AG09309 (cell line): Measurements from ENCODE around the gene SLC39A11.

Experiments used
- DNase-seq: peaks from one replicate; pipeline ENCODE4 v3.0.0-alpha.2; 2010; ENCODE audit warnings: low read depth
- H3K4me3 ChIP-seq: 2 replicates; pipeline ENCODE4 v1.5.1; 2011; ENCODE audit warnings: mild to moderate bottlenecking, low read depth, low read length, moderate library complexity; ENCODE audit not compliant: control insufficient read depth
- CTCF ChIP-seq: IDR thresholded peaks from 2 replicates; pipeline ENCODE4 v1.5.1; 2011; ENCODE audit warnings: mild to moderate bottlenecking, low read depth, low read length, inconsistent platforms; ENCODE audit not compliant: insufficient read depth, control insufficient read depth; ENCODE audit errors: missing control alignments

Gene SLC39A11

GRCh38 chr17:72657467-72658317 lies 434.8 kb downstream of the SLC39A11 start:
- H3K4me3 ChIP-seq: no peak overlapping the region
- no peak for TF ChIP-seq CTCF
- DNase-seq: no peak

- DNase-seq: no peak
- no peak for TF ChIP-seq CTCF
- H3K4me3 ChIP-seq: no peak overlapping the region
These were observed 436.2 kb downstream of the SLC39A11 start for GRCh38 chr17:72656130-72656763.

- no peak for DNase-seq
These were observed 437.8 kb downstream of the SLC39A11 start for GRCh38 chr17:72654706-72655105.

GRCh38 chr17:72651988-72652387 lies 440.5 kb downstream of the SLC39A11 start:
- DNase-seq: no peak
- TF ChIP-seq CTCF: no peak
- no peak overlapping the region for H3K4me3 ChIP-seq

More at GRCh38 chr17:72654706-72655105, 437.8 kb downstream of the SLC39A11 start:
- H3K4me3 ChIP-seq: no peak overlapping the region
- no peak for TF ChIP-seq CTCF

GRCh38 chr17:72648702-72649101 lies 443.8 kb downstream of the SLC39A11 start:
- H3K4me3 ChIP-seq: no peak overlapping the region
- no peak for TF ChIP-seq CTCF
- no peak for DNase-seq

GRCh38 chr17:72646176-72646575 lies 446.3 kb downstream of the SLC39A11 start:
- TF ChIP-seq CTCF: no peak
- no peak for DNase-seq

GRCh38 chr17:72644492-72644891 lies 448.0 kb downstream of the SLC39A11 start:
- no peak overlapping the region for H3K4me3 ChIP-seq
- TF ChIP-seq CTCF: no peak
- DNase-seq: no peak

More at GRCh38 chr17:72646176-72646575, 446.3 kb downstream of the SLC39A11 start:
- no peak overlapping the region for H3K4me3 ChIP-seq
